ENCODE data around the gene GALNT5. TPM values are rescaled to one million over a fixed set of nuclear protein-coding genes. Genes with fewer than 3 reads are reported as not detected.

Gene GALNT5
- total RNA-seq, 1 donor from 2014 or later: 3.1 TPM

GRCh38 chr2:157260533-157261198, 3.2 kb downstream of the GALNT5 start:
- DNase-seq (ENCODE audit: low read depth): no peak
- H3K36me3 ChIP-seq (ENCODE audit: control insufficient read depth, insufficient read depth, low read length): no peaks in the 10 kb centered on the region
- TF ChIP-seq, protein P1, sequence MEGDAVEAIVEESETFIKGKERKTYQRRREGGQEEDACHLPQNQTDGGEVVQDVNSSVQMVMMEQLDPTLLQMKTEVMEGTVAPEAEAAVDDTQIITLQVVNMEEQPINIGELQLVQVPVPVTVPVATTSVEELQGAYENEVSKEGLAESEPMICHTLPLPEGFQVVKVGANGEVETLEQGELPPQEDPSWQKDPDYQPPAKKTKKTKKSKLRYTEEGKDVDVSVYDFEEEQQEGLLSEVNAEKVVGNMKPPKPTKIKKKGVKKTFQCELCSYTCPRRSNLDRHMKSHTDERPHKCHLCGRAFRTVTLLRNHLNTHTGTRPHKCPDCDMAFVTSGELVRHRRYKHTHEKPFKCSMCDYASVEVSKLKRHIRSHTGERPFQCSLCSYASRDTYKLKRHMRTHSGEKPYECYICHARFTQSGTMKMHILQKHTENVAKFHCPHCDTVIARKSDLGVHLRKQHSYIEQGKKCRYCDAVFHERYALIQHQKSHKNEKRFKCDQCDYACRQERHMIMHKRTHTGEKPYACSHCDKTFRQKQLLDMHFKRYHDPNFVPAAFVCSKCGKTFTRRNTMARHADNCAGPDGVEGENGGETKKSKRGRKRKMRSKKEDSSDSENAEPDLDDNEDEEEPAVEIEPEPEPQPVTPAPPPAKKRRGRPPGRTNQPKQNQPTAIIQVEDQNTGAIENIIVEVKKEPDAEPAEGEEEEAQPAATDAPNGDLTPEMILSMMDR (IDR thresholded peaks at IDR 0.05; ENCODE audit: insufficient read depth, low read length, poor library complexity, severe bottlenecking): no peak
- no peak overlapping the region for H3K4me3 ChIP-seq (ENCODE audit: low read depth, low read length)
- H3K27me3 ChIP-seq (ENCODE audit: control insufficient read depth, insufficient read depth, low read length): no peaks in the 10 kb centered on the region

GRCh38 chr2:157261199-157261782, 3.8 kb downstream of the GALNT5 start:
- Histone ChIP-seq H3K4me3 (ENCODE audit: low read depth, low read length) (no peak overlapping the region), H3K27me3 (ENCODE audit: control insufficient read depth, insufficient read depth, low read length) (no peaks in the 10 kb centered on the region), H3K36me3 (ENCODE audit: control insufficient read depth, insufficient read depth, low read length) (no peaks in the 10 kb centered on the region)
- TF ChIP-seq, protein P1 (IDR thresholded peaks at IDR 0.05; ENCODE audit: insufficient read depth, low read length, poor library complexity, severe bottlenecking): no peak
- peak; percentile 44 for DNase-seq (ENCODE audit: low read depth)

DNA sequence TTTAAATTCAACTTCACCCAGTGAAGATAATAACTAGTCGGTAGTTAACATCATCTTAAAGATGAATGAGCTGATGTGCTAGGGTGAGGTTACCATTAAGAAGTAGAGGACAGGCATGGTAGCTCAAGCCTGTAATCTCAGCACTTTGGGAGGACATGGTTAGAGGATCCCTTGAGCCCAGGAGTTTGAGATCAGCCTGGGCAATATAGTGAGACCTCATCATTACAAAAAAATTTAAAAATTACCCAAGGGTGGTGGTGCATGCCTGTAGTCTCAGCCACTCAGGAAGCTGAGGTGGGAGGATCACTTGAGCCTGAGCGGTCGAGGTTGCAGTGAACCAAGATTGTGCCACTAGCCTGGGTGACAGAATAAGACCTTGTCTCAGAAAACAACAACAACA, 4.7 kb downstream of the GALNT5 start:
- no peaks in the 10 kb centered on the region for H3K36me3 ChIP-seq (ENCODE audit: control insufficient read depth, insufficient read depth, low read length)
- TF ChIP-seq, protein P1 (IDR thresholded peaks at IDR 0.05; ENCODE audit: insufficient read depth, low read length, poor library complexity, severe bottlenecking): no peak
- DNase-seq (ENCODE audit: low read depth): no peak
- H3K4me3 ChIP-seq (ENCODE audit: low read depth, low read length): no peak overlapping the region
- no peaks in the 10 kb centered on the region for H3K27me3 ChIP-seq (ENCODE audit: control insufficient read depth, insufficient read depth, low read length)

DNA sequence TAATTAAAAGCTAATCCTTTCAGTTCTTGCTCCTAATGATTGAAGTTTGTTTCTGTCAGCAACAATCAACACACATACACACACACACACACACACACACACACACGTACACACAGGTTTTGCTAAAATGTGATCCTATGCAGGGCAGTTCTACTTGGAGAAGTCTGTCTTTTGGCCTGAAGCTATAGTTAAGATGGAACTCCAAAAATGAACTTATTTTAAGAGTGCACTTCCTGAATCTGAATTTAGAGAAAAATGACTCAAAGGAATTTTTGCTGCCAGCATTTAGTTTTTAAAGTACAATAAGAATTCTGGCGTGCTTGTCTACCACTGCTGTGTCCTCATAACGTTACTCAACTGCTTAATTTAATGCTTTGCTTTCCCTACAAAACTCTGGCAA, 6.6 kb downstream of the GALNT5 start:
- Histone ChIP-seq H3K27me3 (ENCODE audit: control insufficient read depth, insufficient read depth, low read length) (no peaks in the 10 kb centered on the region), H3K4me3 (ENCODE audit: low read depth, low read length) (no peak overlapping the region), H3K36me3 (ENCODE audit: control insufficient read depth, insufficient read depth, low read length) (no peaks in the 10 kb centered on the region)
- TF ChIP-seq, protein P1 (IDR thresholded peaks at IDR 0.05; ENCODE audit: insufficient read depth, low read length, poor library complexity, severe bottlenecking): no peak
- DNase-seq (ENCODE audit: low read depth): no peak

- no peak for DNase-seq (ENCODE audit: low read depth)
- TF ChIP-seq, protein P1 (IDR thresholded peaks at IDR 0.05; ENCODE audit: insufficient read depth, low read length, poor library complexity, severe bottlenecking): no peak
Observed at GRCh38 chr2:157265825-157266224, 8.3 kb downstream of the GALNT5 start.

DNA sequence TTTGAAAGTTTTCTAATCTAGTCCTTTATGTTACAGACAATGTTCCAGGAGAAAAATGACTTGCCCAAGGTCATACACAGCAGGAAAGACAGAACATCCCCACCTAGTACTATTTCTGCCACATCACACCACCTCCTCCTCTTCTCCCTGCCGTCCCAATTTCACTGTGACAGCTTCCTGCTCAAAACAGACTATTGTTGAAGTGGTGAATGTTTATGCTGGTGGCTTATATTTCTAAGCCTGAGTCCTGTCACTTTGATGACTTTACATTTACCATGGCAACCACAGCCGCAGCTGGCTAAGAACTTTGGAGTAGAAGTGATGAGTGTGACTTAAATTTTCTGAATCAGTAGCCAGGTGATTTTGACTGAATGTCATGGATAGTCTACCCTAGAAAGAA, 10.0 kb downstream of the GALNT5 start:
- TF ChIP-seq, protein P1 (IDR thresholded peaks at IDR 0.05; ENCODE audit: insufficient read depth, low read length, poor library complexity, severe bottlenecking): no peak
- no peaks in the 10 kb centered on the region for H3K27me3 ChIP-seq (ENCODE audit: control insufficient read depth, insufficient read depth, low read length)
- DNase-seq (ENCODE audit: low read depth): no peak
- H3K4me3 ChIP-seq (ENCODE audit: low read depth, low read length): no peak overlapping the region
- no peaks in the 10 kb centered on the region for H3K36me3 ChIP-seq (ENCODE audit: control insufficient read depth, insufficient read depth, low read length)

More at GRCh38 chr2:157265825-157266224, 8.3 kb downstream of the GALNT5 start:
- no peaks in the 10 kb centered on the region for H3K27me3 ChIP-seq (ENCODE audit: control insufficient read depth, insufficient read depth, low read length)
- H3K4me3 ChIP-seq (ENCODE audit: low read depth, low read length): no peak overlapping the region
- no peaks in the 10 kb centered on the region for H3K36me3 ChIP-seq (ENCODE audit: control insufficient read depth, insufficient read depth, low read length)
